Kasumi-1 (cell line): ENCODE data around the gene TMEM33.
"Not testable (repeated sequence)": the region's sequence is repeated elsewhere in the genome, so short reads cannot be mapped to it uniquely, and the experiment has no call there.

Experiments
- DNase-seq, 2 experiments: peaks; one replicate each; lab custom pipeline; 2025; lab: John Stamatoyannopoulos, UW

The TMEM33 gene

GRCh38 chr4:41934901-41935651 is at the start of gene TMEM33:
TMEM33 (plus strand) TSS chr4:41935429; CDS start chr4:41935485, 56 bp downstream.
- DNase-seq: peak; percentile 94 to 96

GRCh38 chr4:41885456-41885855 is 49.8 kb upstream of the TMEM33 start:
- no peak for DNase-seq

GRCh38 chr4:41887277-41887676 is 48.0 kb upstream of the TMEM33 start:
- no peak for DNase-seq

GRCh38 chr4:41887821-41888686 is 47.2 kb upstream of the TMEM33 start:
- DNase-seq: peak; percentile 31 to 55

GRCh38 chr4:41888687-41889074 is 46.5 kb upstream of the TMEM33 start:
- no peak for DNase-seq

- no peak for DNase-seq
Observed at GRCh38 chr4:41889317-41889716, 45.9 kb upstream of the TMEM33 start.

GRCh38 chr4:41890085-41890484 is 45.1 kb upstream of the TMEM33 start:
- no peak for DNase-seq

GRCh38 chr4:41896648-41897047 is 38.6 kb upstream of the TMEM33 start:
- no peak for DNase-seq

- DNase-seq: no peak
Observed at GRCh38 chr4:41897698-41898097, 37.5 kb upstream of the TMEM33 start.

- DNase-seq: not testable (repeated sequence)
Observed at GRCh38 chr4:41909136-41909535, 26.1 kb upstream of the TMEM33 start.

GRCh38 chr4:41912546-41912945 is 22.7 kb upstream of the TMEM33 start:
- no peak for DNase-seq

- DNase-seq: no peak
Observed at GRCh38 chr4:41913509-41913908, 21.7 kb upstream of the TMEM33 start.

- DNase-seq: no peak
Observed at GRCh38 chr4:41918278-41918677, 17.0 kb upstream of the TMEM33 start.

GRCh38 chr4:41920416-41920815 is 14.8 kb upstream of the TMEM33 start:
- DNase-seq: not testable (repeated sequence)

- no peak for DNase-seq
Observed at GRCh38 chr4:41921476-41921875, 13.8 kb upstream of the TMEM33 start.

- DNase-seq: no peak
Observed at GRCh38 chr4:41927796-41928499, 7.3 kb upstream of the TMEM33 start.

GRCh38 chr4:41930139-41930831 is 4.9 kb upstream of the TMEM33 start:
- no peak for DNase-seq

- DNase-seq: no peak
Observed at GRCh38 chr4:41932988-41933387, 2.2 kb upstream of the TMEM33 start.

GRCh38 chr4:41933997-41934503 is 1.2 kb upstream of the TMEM33 start:
- no peak for DNase-seq

GRCh38 chr4:41934514-41934900 is 722 bp upstream of the TMEM33 start:
- DNase-seq: no peak

GRCh38 chr4:41935652-41936021 is 408 bp downstream of the TMEM33 start:
- peak; percentile 13 to 22 for DNase-seq
